Astrocyte (in vitro differentiated cells and primary cell): ENCODE results near the gene FAM53A.

Source experiments
- CTCF ChIP-seq: IDR thresholded peaks from 2 replicates; pipeline ENCODE4 v1.5.1; 2011; ENCODE audit warnings: low read depth, mild to moderate bottlenecking, inconsistent platforms, low read length, moderate library complexity; ENCODE audit not compliant: insufficient read depth
- EZH2 ChIP-seq: IDR thresholded peaks from 2 replicates; pipeline ENCODE4 v1.6.1; 2012; ENCODE audit warnings: mild to moderate bottlenecking, low read length, inconsistent platforms; ENCODE audit not compliant: insufficient read depth

- TF ChIP-seq CTCF (no peak), EZH2 (no peak)
Measured at GRCh38 chr4:1642196-1642951, 41.7 kb downstream of the FAM53A start.
